ENCODE measurements around the gene TIMM50.
A peak's percentile ranks its signal among the peaks of the same experiment; 100 is the strongest.

The TIMM50 gene

DNA sequence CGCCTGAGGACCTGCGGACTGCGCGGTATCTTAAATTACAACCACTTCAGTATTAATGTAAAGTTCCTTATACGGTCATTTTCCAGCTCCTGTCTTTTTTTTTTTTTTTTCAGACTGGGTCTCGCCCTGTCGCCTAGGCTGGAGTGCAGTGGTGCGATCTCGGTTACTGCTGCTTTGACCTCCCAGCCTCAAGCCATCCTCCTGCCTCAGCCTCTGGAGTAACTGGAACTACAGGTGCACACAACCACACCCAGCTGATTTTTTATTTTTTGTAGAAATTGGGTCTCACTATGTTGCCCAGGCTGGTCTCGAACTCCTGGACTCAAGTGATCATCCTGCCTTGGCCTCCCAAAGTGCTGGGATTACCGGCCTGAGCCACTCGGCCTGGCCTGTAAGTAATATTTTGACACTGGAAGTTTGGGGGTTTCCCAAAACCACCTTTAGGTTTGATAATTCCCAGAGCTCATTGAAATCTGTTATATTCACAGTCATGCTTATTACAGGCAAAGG lies 52.4 kb downstream of the TIMM50 start:
- no peak for DNase-seq (ENCODE audit: low read depth)

DNA sequence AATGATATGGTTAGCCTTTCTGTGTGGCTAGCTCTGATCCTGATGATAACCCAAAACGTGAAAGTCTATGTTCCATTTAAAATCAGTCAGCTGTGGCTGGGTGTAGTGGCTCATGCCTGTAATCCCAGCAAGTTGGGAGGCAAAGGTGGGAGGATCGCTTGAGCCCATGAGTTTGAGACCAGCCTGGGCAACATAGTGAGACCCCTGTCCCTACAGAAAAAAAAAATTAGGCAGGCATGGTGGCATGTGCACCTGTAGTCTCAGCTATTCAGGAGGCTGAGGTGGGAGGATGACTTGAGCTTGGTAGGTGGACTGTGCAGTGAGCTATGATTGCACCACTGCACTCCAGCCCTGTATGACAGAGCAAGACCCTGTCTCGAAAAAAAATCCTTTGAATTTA lies 53.2 kb downstream of the TIMM50 start:
- DNase-seq (ENCODE audit: low read depth), result no peak

DNA sequence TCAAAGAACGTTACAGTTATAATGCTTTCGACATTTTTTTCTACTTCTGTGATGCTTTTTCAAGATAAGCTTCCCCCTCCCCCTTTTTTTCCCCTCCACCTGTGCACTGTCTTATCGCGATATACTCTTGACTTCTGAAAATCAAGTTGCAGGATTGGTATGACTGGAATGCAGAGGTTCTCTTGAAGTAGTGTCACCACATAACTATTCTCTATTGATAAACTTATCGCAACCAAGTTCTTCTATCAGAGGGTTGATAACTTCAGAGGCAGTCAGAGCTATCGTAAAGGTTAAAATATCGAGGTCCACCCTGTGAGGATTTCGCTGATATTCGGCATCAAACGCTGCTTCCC lies 58.5 kb downstream of the TIMM50 start:
- no peak for DNase-seq (ENCODE audit: low read depth)

DNA sequence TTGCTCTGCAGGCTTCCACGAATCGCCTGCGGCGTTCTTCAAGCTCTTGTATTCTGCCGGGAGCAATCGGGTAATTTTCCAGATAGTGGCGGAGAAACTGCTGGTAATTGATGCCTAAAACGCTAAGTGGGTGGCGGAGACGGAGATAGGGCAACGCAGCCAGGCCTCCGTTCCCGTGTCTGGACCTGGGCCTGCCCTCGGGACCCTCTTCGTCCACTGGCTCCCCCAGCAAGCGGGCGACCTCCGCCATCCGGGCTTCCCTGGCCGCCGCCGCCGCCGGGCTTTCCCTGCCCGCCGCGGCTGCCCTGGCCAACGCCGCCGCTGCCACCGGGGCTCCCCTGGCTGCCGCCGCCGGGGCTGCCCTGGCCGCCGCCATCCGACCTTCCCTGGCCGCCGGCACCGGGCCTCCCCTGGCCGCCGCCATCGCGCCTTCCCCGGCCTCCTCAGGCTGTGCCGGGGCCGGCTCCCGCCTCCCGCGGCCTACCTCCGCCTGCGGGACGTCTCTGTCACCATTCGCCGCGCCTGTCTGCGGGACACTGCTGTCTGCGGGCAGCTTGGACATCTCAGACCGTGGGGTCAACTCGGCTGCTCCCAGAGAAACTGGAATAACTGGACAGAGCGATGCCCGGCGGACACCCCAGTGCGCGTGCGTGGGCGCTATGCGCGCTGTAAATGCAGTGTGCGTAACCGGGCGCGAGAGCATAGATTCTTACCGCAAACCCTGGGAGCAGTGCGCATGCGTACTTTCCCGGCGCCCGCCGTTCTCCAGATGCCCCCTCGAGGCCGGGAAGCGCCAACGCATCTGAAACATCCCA lies 59.1 kb downstream of the TIMM50 start, which contains the start of gene EID2:
Gene EID2 (minus strand): TSS at position 644 of the 815 bp plus-strand sequence. CDS start 82 bp downstream, at position 562.
- DNase-seq (ENCODE audit: low read depth), result peak; percentile 85

DNA sequence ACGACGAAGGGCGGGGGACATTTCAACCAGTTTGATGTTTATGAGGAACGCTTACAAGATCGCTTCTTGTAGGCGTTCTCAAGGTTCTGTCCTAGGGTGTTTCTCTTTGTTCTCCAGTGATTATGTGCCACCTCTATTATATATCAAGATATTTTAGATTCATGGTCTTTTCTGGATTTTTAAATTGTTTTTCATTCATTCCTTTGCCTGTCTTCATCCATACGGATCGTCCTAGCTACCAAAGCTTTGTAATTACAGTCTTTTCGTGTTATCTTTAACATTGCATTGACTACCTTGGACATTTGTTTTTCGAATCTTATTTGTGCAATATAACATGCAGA lies 59.7 kb downstream of the TIMM50 start:
- DNase-seq (ENCODE audit: low read depth), result no peak
